NCI-H2196 (cell line): ENCODE results near the gene DNASE1L3.
"Not testable (repeated sequence)": the region's sequence is repeated elsewhere in the genome, so short reads cannot be mapped to it uniquely, and the experiment has no call there.

Source experiments
- DNase-seq: peaks from one replicate; lab custom pipeline; 2025; ENCODE audit not compliant: unreplicated experiment; lab: John Stamatoyannopoulos, UW

DNASE1L3 gene

DNA sequence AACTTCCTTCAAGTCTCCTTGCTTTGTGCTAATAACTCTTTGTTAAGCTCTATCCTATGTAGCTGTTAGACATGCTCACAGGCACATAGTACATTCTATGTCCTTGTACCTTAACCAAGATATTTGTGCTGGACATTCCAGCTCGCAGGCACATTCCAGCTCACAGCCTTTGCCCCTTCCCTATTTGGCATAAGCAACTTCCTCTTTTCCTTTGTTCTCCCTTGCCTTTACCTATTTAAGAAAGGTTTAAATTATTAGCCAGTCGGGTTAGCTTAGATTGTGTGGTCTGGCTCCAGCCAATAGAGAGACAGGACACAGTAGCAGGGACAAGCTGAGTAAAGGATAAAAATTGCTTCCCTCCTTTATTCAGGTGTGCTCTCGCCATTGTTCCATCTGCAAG, 9.3 kb downstream of the DNASE1L3 start:
- DNase-seq, result not testable (repeated sequence)

DNA sequence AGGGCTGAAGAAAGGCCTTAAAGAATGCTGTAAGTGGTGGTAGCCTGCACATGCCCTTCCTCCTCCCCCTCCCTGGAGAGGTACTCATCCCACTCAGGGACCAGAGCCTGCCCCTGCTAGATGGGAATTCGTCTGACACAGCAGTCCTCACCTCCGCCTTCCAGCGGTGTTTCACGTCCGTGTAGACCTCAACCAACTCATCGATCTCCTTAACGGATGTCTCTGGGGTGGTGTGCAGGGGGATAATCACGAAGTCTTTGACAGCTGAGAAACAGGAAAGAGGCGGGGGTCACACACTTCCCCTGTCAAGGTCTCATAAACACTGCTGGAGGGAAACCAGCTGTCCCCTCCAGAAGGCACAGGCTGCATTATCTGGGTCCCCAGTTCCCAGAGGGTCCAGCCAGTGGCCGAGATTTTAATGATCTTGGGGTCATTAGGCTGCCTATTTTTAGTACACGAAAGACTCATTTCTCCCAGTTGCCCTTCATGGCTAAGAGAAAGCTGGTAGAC, 9.9 kb downstream of the DNASE1L3 start:
- DNase-seq, result no peak

DNA sequence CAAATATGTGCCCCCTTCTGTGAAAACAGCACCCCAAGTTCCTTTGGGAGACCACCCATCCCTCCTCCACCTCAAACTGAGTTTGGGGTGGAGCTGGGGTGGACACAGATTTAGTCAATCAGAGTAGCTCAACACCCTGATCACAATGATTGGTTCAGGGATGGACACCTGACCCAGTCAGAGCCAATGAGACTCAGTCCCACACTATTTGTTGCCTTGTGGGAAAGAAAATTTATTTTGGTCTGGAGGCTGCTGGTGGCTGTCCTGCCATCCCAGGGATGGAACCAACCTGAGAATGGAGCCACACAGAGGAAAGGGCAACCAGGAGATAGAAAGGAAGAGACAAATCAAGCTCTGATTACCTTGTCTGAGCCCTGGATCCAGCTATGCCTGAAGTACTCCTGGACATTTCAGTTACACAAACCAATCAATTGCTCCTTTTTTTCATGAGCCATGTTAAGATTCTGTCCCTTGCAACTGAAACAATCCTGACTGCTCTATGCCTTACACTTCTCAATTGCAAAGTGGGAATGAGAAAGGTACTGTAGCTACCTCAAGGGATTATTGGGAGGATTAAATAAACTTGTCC, 10.6 kb downstream of the DNASE1L3 start:
- DNase-seq, result no peak

DNA sequence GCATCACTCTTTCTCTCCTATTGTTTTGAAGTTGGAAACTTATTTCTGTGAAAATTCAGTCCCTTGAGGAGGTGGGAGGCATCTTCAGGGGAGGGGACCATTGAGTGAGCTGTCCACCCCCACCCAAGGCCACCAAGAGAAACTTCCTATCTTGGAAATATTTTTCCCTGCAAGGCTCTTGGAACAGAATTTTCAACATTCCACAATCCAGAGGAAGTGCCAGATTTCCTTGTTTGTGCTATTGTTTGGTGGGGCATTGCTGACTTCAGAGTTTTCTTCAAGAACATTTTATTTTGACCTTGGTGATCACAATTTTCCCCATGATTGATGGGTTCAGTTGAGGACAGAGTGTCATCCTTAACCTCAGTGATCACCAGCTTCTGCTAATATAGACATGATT, 12.0 kb downstream of the DNASE1L3 start:
- DNase-seq, result no peak

DNA sequence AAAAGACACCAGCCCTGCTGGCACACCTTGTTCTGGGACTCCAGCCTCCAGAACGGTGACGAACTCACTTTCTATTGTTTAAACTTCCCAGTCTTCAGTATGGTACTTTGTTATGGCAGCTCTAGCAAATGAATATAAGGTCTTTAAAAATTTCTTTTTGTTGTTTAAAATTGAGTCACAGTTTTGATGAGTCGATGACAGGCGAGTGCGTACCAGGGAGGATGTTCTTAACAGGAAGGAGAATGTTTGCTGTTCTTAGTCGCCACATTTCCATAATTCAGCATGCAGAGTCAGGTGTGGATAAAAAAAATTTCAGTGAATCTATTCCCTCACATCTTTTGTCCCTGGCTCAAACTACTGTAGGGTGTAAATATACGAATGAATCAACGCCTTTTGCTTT, 12.4 kb downstream of the DNASE1L3 start:
- no peak for DNase-seq

DNA sequence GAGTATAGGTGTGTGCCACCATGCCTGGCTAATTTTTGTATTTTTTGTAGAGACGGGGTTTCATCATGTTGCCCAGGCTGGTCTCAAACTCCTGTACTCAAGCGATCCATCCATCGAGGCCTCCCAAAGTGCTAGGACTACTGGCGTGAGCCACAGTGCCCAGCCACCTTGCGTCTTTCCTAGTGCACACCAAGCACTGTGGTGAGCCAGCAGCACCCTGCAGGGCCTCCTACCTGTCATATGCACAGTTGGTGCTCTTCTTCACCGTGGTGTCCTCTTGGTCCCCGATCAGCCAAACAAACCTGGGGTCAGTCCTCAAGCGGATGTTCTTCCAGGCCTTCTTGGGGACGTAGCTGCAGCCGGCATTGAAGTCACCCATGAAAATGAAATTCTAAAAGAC, 13.2 kb downstream of the DNASE1L3 start:
- no peak for DNase-seq

DNA sequence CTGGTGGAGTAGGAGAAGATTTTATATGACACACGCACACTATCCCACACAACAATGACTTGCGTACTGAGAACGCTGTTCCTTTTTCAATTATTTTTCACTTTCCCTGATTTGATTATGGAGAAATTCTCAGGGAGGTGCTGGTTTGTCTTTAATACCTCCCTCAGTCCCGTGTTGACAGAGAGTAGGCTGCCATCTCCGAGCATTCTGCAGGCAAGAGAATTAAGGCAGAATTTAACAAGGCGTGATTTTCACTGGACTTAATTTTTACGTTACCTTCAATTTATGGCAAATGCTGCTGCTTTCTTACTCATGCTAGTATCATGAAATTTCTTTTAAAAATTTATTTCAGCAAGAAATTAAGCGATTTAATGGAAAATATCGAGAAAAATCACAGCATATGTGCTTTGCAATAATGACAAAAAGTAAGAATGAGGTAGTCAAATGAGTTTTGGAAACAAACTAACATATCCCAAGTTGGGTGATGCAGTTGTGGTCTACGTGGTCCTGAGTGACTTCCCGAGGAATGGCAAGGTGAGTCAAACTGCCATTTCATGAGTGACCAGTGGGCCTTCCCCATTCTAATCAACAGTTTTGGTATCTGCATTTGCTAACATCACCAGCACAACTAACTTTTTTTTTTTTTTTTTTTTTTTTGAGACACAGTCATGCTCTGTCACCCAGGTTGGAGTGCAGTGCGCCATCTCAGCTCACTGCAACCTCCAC, 16.9 kb downstream of the DNASE1L3 start:
- no peak for DNase-seq

DNA sequence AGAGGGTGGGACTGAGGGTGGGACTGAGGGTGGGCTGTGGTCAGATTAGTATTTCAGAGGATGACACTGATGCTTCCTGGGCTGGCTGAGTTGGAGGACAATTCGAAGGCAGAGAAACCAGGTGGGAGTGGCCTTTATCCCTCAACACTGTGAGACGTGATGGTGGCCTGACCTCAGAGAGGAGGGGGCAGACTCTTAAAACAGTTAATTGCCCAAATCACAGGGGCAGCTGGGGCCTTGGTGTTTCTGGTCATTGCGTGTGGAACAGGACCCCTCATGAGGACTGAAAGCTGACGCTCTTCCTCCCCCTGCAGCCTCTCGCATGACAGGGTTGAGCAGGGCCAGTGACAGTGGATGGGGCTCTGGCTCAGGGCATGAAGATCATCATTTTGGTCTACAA, 18.7 kb downstream of the DNASE1L3 start:
- no peak for DNase-seq

DNA sequence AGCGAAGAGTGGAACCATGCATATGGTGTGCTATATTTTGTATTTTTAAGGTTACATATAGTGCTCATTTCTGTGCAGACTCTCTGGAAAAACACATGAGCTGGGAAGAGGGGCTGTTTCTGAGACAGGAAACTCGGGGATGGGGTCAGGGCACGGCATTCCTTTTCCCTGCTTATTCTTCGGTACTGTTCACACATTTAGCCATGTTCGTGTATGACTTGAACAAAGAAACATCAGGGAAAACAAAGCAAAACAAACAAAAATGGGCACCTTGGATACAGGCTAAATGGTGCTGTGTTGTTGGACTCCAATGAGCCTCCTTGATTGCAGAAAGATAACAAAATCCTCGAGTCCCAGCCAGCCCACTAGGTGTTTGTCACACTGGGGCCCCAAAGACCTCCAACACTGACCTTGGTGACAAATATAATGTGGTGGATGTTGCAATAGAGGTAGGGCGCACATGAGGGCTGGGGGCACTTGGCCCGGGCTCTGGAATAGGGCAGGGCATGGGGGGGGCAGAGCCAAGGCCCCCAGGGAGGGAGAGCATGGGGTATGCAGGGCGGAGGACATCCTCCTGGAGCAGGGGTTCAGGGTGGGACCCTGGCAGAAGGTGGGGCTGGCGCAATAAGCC, 19.3 kb downstream of the DNASE1L3 start:
- no peak for DNase-seq

DNA sequence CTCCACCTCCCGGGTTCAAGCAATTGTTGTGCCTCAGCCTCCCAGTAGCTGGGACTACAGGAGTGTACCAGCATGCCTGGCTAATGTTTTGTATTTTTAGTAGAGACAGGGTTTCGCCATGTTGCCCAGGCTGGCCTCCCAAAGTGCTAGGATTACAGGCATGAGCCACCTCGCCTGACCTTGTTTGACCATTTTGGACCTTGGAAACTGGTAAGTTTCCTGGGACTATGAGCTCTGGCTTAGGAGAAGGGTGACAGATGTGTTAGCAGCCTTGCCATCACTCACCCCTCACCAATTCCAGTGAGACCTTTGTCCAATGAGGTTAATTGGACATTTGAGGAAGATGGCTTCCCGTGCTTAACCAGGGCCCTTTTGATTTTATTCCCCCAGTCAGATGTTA, 19.9 kb downstream of the DNASE1L3 start:
- DNase-seq, result no peak

DNA sequence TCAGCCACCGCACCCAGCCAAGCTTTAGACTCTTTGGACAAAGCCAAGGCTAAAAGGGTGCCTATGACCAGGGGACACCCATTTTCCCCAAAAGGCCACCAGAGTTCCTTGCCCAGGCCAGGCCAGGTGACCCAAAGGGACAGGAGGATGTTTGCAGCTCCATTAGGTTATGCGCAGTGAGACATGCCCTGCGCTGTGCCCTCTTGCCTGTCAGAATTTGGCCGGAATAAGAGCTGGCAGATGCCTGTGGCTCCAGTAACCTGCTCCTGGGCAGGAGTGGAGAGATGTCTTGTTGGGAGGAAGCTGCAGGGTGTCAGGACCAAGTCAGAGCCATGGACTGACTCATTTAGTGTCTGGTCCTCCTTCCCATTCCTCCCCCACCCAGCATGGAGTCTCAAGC, 20.5 kb downstream of the DNASE1L3 start:
- no peak for DNase-seq

DNA sequence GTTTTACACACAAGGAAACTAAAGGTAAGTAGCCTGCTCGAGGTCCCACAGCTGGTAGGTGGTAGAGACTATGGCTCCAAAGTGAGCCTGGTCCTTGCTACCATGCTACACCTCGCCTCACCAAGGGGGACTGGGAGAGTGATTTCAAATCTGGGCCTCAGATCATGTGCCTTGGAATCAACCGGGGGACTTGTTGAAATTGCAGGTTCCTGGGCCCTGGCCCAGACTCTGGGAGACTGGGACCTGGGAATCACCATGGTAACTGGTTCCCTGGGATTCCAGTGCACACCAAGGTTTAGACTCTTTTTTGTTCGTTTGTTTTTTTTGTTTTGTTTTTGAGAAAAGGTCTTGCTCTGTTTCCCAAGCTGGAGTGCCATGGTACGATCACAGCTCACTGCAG, 21.1 kb downstream of the DNASE1L3 start:
- DNase-seq, result no peak

DNA sequence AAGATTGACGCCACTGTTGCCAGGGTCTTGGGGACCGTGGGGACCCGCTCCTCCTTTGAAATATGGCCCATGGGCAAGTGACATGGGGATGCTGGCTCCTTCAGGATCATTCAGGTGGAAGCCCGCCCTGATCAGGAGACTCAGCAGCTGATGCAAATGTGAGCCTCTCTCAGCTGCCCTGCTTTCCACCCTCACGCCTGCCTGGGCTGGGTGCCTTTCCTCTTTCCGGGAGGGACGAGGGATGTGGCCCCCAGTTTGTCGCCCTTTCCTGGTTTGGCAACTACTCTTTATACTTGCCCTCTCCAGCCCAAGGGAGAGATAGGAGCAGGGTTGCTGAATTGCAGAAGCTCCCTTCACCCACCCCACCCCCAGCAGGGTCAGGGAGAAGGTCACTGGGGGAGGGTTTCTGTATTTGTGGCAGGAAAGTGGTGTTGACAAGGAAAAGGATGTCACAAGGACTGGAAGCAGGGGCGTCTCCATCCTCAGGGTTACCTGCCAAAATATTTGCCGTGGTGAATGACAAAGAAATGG, 21.8 kb downstream of the DNASE1L3 start:
- DNase-seq, result no peak

DNA sequence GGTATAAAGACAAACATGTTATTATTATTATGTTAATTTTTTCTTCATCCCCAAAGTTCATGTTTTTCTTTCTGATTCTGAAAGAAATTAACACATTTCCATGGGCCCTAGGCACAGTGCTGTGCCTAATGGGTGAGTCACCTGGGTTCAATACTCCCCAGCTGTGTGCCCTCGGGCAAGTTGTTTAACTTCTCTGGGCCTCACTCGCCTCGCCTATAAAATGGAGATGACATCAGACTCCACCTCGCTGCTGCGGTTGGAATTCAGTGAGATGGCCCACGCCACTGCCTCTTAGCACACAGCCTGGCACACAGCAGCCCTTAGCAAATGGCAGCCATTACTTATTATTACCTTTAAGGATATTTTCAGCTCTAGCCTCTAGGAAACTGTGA, 22.6 kb downstream of the DNASE1L3 start:
- DNase-seq, result no peak

DNA sequence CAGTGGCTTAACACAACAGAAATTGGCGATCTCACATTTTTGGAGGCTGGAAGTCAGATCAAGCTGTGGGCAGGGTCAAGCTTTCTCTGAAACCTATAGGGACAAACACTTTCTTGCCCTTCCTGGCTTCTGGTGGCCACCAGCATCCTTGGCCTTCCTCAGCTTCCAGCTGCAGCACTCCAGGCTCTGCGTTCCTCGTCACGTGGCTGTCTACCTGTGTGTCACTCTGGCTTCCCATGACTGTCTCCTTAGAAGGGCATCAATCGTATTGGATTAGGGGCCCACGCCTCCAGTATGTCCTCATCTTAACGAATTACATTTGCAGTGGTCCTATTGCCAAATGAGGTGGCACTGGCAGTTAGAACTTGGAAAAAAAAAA, 25.8 kb downstream of the DNASE1L3 start:
- no peak for DNase-seq

DNA sequence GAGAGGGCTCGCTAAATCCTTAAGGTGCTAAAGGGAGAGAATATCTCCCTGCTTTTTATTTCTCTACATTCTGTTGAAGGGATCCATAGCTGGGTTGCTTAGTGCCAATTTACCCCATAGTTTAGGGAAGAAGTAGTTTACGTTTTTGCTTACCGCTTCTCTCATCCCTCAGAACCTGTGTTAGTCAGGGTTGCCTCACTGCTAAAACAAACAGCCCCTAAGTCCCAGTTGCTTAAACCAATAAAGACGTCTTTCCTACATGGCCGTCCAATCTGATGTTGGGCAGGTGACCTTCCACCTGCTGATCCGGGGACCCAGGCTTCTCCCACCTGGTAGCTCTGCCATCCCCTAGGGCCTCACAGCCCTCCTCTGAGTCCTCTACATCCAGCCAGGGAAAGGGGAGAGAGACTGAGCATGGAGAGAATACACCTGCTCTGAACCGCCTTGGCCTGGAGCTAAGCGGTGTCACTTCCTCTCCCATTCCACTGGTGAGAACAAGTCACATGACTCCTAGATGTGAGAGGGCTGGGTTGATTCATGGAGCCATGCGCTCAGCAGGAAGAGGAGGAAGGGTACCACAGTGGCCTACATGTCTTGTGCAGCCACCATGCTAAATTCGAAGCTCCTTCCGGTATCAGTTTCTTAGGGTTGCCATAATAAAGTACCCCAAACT, 26.3 kb downstream of the DNASE1L3 start:
- DNase-seq, result no peak

DNA sequence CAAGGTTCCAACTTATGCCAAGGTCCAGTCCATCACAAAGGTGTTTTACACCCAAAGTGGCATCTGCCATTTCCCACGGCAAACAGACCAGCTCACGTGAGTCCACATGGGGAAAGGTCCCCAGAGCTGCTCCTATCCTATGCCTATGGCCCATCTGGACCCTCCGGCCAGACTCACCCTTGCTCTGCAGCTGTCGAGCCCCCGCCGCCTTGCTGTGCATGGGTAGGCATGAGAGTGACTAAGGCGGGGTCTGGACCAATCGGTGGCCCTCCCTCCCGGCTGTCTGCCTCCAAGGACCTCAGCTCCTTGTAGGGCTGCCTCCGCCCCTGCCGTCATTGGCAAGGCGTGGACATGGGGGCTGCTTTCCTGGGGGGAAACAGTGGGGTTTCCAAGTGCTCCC, 26.9 kb downstream of the DNASE1L3 start:
- no peak for DNase-seq

DNA sequence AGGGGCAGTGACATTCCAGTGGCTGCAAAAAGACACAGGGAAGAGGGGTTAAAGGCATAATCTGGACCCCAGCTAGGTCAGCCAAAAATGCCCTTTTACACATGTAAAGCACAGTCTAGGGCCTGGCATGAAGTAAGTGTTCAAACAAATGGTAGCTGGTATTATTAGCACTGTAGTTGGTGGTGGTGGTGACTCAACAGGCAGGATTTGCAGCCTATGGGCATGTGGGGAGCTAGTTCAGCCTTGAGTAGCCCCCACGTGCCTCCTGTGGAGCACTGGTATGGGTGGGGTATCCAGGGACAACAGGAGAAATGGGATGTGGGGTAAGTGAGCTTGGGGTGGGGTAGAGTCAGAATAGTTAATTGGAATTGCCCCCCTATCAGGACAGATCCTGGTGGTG, 27.6 kb downstream of the DNASE1L3 start:
- no peak for DNase-seq

DNA sequence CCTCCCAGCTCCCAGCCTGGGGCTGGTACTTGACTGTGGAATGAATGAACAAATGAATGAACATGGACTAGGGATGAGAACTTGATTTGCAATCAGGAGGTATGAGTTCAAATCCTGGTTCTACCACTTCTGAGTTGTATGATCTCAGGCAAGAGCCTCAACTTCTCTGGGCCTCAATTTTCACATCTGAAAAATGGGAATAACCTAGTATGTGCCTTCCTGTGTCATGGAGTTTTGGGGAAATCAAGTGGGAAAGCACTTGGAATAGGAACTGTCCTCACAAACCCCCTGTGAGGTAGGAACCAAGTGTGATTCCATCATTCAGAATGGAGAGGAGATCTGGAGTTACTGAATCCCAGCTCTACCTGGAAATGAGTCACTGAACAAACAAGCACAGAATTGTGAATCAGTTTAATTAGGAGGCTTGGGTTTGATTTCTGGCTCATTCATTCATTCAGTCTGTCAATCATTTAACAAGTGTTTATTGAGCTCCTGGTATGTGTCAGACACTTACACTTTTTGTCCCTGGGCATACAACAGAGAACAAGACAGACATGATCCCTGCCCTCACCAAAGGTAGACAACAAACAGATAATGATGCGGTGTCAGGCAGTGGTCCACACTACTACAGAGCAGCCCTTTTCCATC, 29.7 kb downstream of the DNASE1L3 start:
- DNase-seq, result no peak

DNA sequence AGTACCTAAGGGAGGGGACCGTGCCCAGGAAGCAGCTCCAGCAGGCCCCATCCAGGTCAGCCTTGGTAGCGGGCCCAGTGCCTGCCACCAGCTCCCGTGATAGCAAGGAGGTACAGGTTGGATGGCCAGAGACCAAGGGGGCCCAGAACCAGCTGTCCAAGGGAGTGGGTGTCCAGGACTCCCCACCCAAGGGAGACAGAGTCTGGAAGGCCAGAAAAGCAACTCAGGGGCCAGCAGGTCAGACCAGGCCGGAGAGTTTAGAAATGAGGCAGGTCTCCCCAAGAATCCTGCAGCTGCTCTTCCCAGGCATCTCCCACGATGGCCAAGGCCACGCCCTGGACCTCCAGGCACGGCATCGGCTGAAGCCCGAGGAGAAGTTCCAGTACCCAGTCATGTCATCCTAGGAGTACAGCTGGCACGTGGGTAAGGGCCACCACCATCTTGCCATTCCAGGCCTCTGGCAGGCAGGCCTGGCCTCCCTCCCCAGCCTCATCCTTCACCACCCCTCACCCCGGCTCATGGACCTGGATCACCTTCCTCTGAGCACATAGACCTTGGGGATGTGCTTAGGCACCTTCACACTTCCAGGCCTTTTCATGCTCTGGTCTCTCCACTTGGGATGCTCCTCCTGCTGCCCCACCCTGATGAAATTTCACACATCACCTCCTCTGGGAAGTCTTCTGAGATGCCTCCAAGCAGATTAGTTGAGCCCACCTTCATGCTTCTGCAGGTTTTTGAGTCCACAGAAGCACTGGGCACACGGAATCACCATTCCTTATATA, 30.5 kb downstream of the DNASE1L3 start:
- DNase-seq, result no peak
